Activated B cell treated with CpG ODN at 0.5 μM for 24 hours (primary cell): ENCODE data around the gene TINAG. TPM values are rescaled to one million over a fixed set of nuclear protein-coding genes. Genes with fewer than 3 reads are reported as not detected.
"Not testable (repeated sequence)": the region's sequence is repeated elsewhere in the genome, so short reads cannot be mapped to it uniquely, and the experiment has no call there.

ENCODE experiments used
- ATAC-seq: fragments of 200-7000 bp; cut with Tn5 transposase; one replicate; pipeline ENCODE4 v1.10.0; 2021; ENCODE audit warnings: low read depth, mild to moderate bottlenecking, moderate library complexity
- CTCF ChIA-PET: fragments of 350-600 bp; sonication (Branson Sonifier 250); formaldehyde crosslinking; loops from one replicate; lab custom pipeline; 2021; ENCODE audit warnings: antibody characterized with exemption; lab: Charles Lee
- POLR2A ChIA-PET: fragments of 350-600 bp; sonication (Branson Sonifier 250); formaldehyde crosslinking; loops from one replicate; lab custom pipeline; 2021; ENCODE audit warnings: antibody characterized with exemption; lab: Charles Lee
- DNase-seq: peaks from one replicate; pipeline ENCODE4 v3.0.0; 2022
- H3K27ac Mint-ChIP-seq: one replicate; pipeline ENCODE4 v1.8.0; 2020; ENCODE audit warnings: mixed read lengths
- H3K27me3 Mint-ChIP-seq: one replicate; pipeline ENCODE4 v1.8.0; 2021; ENCODE audit warnings: mixed read lengths
- H3K36me3 Mint-ChIP-seq: one replicate; pipeline ENCODE4 v1.8.0; 2021; ENCODE audit warnings: low read depth, mixed read lengths
- H3K4me1 Mint-ChIP-seq: one replicate; pipeline ENCODE4 v1.8.0; 2021; ENCODE audit warnings: mixed read lengths
- H3K4me3 Mint-ChIP-seq: one replicate; pipeline ENCODE4 v1.8.0; 2020; ENCODE audit warnings: mild to moderate bottlenecking, mixed read lengths
- H3K9me3 Mint-ChIP-seq: one replicate; pipeline ENCODE4 v1.8.0; 2020; ENCODE audit warnings: mixed read lengths
- intact Hi-C: fragments of 100-400 bp; cut with micrococcal nuclease; formaldehyde crosslinking; loops from one replicate; pipeline ENCODE4 v1.15.1; 2024
- total RNA-seq: library from RNA; stranded (reverse); gene quantifications from 2 replicates; pipeline ENCODE4 v1.2.3, GENCODE V29; 2022
- TF ChIP-seq, protein P1 (sequence below): fragments of 200-600 bp; IDR thresholded peaks from one replicate; pipeline ENCODE4 v1.8.0; 2022; ENCODE audit warnings: antibody characterized with exemption, mild to moderate bottlenecking

The TINAG gene
- total RNA-seq, 1 donor from 2014 or later, result not detected

DNA sequence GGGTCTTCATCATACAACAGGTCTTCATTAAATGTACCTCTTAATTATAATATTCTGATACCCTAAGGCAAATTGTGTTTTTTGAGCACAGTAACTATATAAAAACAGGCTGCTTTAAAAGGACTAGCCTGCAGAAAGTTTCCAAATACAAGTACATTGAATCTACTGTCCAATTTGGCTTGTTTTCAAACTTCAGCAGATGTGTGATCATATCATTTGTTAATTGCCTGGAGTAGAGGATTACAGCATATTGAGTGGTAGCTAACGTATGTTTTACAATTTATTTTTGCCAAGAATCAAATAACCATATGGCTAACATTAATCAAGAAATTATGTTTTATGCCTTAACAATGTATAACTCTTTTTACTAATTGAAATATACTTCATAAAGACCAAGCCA is 12.6 kb downstream of the TINAG start:
- Mint-ChIP-seq H3K36me3 (no peaks in the 10 kb centered on the region), H3K27ac (no peak overlapping the region), H3K27me3 (no peaks in the 10 kb centered on the region), H3K4me3 (no peak overlapping the region), H3K4me1 (no peaks in the 10 kb centered on the region), H3K9me3 (no peaks in the 10 kb centered on the region)
- ChIA-PET POLR2A (no interaction called here), CTCF (no interaction called here)
- DNase-seq, result no peak
- no peak for ATAC-seq
- TF ChIP-seq, protein P1, sequence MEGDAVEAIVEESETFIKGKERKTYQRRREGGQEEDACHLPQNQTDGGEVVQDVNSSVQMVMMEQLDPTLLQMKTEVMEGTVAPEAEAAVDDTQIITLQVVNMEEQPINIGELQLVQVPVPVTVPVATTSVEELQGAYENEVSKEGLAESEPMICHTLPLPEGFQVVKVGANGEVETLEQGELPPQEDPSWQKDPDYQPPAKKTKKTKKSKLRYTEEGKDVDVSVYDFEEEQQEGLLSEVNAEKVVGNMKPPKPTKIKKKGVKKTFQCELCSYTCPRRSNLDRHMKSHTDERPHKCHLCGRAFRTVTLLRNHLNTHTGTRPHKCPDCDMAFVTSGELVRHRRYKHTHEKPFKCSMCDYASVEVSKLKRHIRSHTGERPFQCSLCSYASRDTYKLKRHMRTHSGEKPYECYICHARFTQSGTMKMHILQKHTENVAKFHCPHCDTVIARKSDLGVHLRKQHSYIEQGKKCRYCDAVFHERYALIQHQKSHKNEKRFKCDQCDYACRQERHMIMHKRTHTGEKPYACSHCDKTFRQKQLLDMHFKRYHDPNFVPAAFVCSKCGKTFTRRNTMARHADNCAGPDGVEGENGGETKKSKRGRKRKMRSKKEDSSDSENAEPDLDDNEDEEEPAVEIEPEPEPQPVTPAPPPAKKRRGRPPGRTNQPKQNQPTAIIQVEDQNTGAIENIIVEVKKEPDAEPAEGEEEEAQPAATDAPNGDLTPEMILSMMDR, result no peak
- intact Hi-C loops, result no loop called here

DNA sequence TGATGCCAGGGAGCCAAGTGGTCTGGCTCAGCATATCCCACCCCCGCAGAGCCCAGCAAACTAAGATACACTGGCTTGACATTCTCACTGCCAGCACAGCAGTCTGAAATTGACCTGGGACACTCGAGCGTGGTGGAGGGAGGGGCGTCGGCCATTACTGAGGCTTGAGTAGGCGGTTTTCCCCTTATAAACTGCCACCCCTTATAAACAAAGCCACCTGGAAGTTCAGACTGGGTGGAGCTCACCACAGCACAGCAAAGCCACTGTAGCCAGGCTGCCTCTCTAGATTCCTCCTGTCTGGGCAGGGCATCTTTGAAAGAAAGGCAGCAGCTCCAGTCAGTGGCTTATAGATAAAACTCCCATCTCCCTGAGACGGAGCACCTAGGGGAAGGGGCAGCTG is 19.4 kb downstream of the TINAG start:
- ATAC-seq (no peak), DNase-seq (no peak)
- H3K36me3 Mint-ChIP-seq, result no peaks in the 10 kb centered on the region
- ChIA-PET CTCF (no interaction called here), POLR2A (no interaction called here)
- no peaks in the 10 kb centered on the region for H3K27me3 Mint-ChIP-seq
- H3K9me3 Mint-ChIP-seq, result peaks cover 17% of the 10 kb centered on the region
- no peak overlapping the region for H3K27ac Mint-ChIP-seq
- intact Hi-C loops, result no loop called here
- no peak overlapping the region for H3K4me3 Mint-ChIP-seq
- H3K4me1 Mint-ChIP-seq, result no peaks in the 10 kb centered on the region
- TF ChIP-seq, protein P1, result no peak

DNA sequence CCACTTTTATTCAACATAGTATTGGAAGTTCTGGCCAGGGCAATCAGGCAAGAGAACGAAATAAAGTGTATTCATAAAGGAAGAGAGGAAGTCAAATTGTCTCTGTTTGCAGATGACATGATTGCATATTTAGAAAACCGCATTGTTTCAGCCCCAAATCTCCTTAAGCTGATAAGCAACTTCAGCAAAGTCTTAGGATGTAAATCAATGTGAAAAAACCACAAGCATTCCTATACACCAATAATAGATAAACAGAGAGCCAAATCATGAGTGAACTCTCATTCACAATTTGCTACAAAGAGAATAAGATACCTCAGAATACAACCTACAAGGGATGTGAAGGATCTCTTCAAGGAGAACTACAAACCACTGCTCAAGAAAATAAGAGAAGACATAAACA is 23.3 kb downstream of the TINAG start:
- H3K4me1 Mint-ChIP-seq, H3K27ac Mint-ChIP-seq: not testable (repeated sequence)

DNA sequence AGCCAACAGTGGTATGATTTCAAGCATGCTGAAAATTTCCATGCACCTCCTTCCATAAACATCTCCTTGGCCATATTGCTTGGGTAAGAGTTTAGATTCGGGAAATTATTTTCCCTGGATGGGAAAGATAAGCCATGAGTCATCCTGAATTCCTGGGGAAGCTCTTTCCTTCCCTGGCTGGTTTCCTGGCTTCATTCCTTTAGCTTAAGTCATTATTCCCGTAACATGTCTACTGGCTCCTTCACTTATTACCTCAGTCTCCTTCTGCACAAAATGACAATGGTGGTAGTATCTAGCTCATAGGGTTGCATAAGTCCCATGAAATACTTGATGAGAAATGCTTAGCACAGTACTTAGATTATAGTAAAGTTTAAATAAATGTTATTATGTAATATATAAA is 27.6 kb downstream of the TINAG start:
- no peaks in the 10 kb centered on the region for H3K36me3 Mint-ChIP-seq
- H3K4me3 Mint-ChIP-seq, result no peak overlapping the region
- H3K27ac Mint-ChIP-seq, result no peak overlapping the region
- ChIA-PET POLR2A (no interaction called here), CTCF (no interaction called here)
- H3K27me3 Mint-ChIP-seq, result no peaks in the 10 kb centered on the region
- peaks cover 7% of the 10 kb centered on the region for H3K9me3 Mint-ChIP-seq
- DNase-seq (no peak), ATAC-seq (no peak)
- no peaks in the 10 kb centered on the region for H3K4me1 Mint-ChIP-seq
- intact Hi-C loops, result no loop called here
- TF ChIP-seq, protein P1, result no peak

More for the DNA sequence above, 23.3 kb downstream of the TINAG start:
- ATAC-seq, H3K27me3 Mint-ChIP-seq, POLR2A ChIA-PET, intact Hi-C loops, DNase-seq, H3K36me3 Mint-ChIP-seq, CTCF ChIA-PET, H3K4me3 Mint-ChIP-seq: not testable (repeated sequence)
- H3K9me3 Mint-ChIP-seq, result peaks cover 17% of the 10 kb centered on the region

DNA sequence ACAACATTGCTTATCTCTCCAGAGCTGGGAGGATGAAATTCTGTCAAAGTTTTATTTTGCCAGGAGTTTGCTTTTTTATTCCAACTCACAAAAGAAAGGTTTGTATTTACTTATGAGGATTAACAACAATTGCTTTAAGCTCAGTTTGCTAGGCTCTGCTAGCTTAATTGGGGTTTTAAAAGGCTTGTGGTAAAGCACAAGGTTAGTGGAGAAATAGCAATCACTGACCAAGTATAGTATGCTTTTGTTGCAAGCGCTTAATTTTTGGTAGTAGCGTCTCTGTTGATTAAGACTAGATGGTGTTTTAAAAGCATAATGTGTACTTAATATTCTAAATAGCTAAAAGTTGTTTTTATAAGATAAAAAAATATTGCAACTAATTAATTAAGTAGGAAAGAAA is 45.7 kb downstream of the TINAG start:
- CTCF ChIA-PET, result no interaction called here
- Mint-ChIP-seq H3K27ac (no peak overlapping the region), H3K27me3 (no peaks in the 10 kb centered on the region), H3K4me1 (no peaks in the 10 kb centered on the region), H3K36me3 (no peaks in the 10 kb centered on the region), H3K4me3 (no peak overlapping the region), H3K9me3 (no peaks in the 10 kb centered on the region)
- TF ChIP-seq, protein P1, result no peak
- no peak for ATAC-seq
- intact Hi-C loops, result no loop called here
- POLR2A ChIA-PET, result no interaction called here
- no peak for DNase-seq

DNA sequence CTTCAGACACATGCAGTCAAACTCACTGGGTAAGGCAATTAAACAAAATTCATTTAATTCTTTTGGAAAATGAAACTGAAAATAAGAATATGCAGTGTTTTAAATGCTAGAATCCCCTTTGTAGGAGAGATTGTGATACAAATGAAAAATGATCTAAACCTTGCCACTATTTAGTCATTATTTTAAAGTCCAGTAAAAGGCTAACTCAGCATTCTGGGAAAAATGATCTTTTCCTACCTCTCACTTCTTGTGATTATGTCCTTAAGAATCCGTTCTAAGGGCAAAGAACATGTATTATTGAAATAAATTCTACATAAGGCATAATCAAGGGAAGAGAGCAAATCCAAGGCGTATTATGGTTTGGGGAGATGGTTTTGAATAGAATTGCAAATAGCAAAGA is 46.4 kb downstream of the TINAG start:
- H3K27me3 Mint-ChIP-seq, result no peaks in the 10 kb centered on the region
- H3K4me1 Mint-ChIP-seq, result no peaks in the 10 kb centered on the region
- ATAC-seq, result no peak
- POLR2A ChIA-PET, result no interaction called here
- no peaks in the 10 kb centered on the region for H3K36me3 Mint-ChIP-seq
- TF ChIP-seq, protein P1, result no peak
- intact Hi-C loops, result no loop called here
- CTCF ChIA-PET, result no interaction called here
- H3K9me3 Mint-ChIP-seq, result no peaks in the 10 kb centered on the region
- H3K27ac Mint-ChIP-seq, result no peak overlapping the region
- no peak overlapping the region for H3K4me3 Mint-ChIP-seq
- no peak for DNase-seq
